Measurements from ENCODE around the gene ADRA1B. TPM values are rescaled to one million over a fixed set of nuclear protein-coding genes. Genes with fewer than 3 reads are reported as not detected.

The ADRA1B gene
- total and polyA plus RNA-seq, 2 donors (not counting 3 experiments of a cell fraction or from before 2014, with no cell fraction given) = 0.77 TPM; not detected in 1

GRCh38 chr5:159884917-159885620 is 31.2 kb upstream of the ADRA1B start:
- H3K27me3 ChIP-seq (ENCODE audit: control insufficient read depth in 2 of 2, insufficient read depth in 2 of 2, low read length in 2 of 2) = no peaks in the 10 kb centered on the region
- no peak overlapping the region for H3K4me2 ChIP-seq (ENCODE audit: insufficient read depth, low read length)
- no peaks in the 10 kb centered on the region for H3K4me1 ChIP-seq (ENCODE audit: control insufficient read depth, extremely low read depth, insufficient read depth, low read length)
- H4K20me1 ChIP-seq (replicated peaks; ENCODE audit: control insufficient read depth, extremely low read depth, insufficient read depth, low read length) = no peaks in the 10 kb centered on the region
- dilution Hi-C loops (cut with MboI; ENCODE audit: extremely low pct_ligation_motif_present, low sequenced_read_pairs) (no loop called here), intact Hi-C loops (cut with micrococcal nuclease) (no loop called here)
- H3K9me3 ChIP-seq (replicated peaks; ENCODE audit: control insufficient read depth, insufficient read depth, low read length) = no peaks in the 10 kb centered on the region
- BruUV-seq (replicated peaks) = no TSS peak
- H2AFZ ChIP-seq (ENCODE audit: low read depth, low read length) = no peak overlapping the region
- no peak overlapping the region for H3K4me3 ChIP-seq (replicated peaks in 1 of 3; ENCODE audit: insufficient read depth in 1 of 3, low read depth in 1 of 3, low read length in 3 of 3)
- no peak overlapping the region for H3K9ac ChIP-seq (replicated peaks; ENCODE audit: extremely low read depth, insufficient read depth, low read length)
- H3K79me2 ChIP-seq (ENCODE audit: control insufficient read depth, insufficient read depth, low read length) = no peaks in the 10 kb centered on the region
- FAIRE-seq (no peak), DNase-seq (ENCODE audit: low read depth, low spot score) (no peak)
- TF ChIP-seq MYC (IDR thresholded peaks at IDR 0.05; ENCODE audit: low read depth, low read length) = no peak
- TF ChIP-seq POLR2AphosphoS5 (IDR thresholded peaks at IDR 0.05; ENCODE audit: insufficient read depth, low read depth, low read length) = no peak
- TF ChIP-seq, protein P1, sequence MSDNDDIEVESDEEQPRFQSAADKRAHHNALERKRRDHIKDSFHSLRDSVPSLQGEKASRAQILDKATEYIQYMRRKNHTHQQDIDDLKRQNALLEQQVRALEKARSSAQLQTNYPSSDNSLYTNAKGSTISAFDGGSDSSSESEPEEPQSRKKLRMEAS (IDR thresholded peaks at IDR 0.05; ENCODE audit: insufficient read depth, insufficient read length) = no peak
- H3K27ac ChIP-seq (ENCODE audit: insufficient read depth, low read depth, low read length) = no peak overlapping the region
- no peaks in the 10 kb centered on the region for H3K9me1 ChIP-seq (replicated peaks; ENCODE audit: control insufficient read depth, extremely low read depth, insufficient read depth, low read length)
- ChIA-PET CTCF (no interaction called here), POLR2A (no interaction called here)
- H3K36me3 ChIP-seq (ENCODE audit: control insufficient read depth in 2 of 2, extremely low read depth in 1 of 2, insufficient read depth in 2 of 2, low read length in 2 of 2) = no peaks in the 10 kb centered on the region

DNA sequence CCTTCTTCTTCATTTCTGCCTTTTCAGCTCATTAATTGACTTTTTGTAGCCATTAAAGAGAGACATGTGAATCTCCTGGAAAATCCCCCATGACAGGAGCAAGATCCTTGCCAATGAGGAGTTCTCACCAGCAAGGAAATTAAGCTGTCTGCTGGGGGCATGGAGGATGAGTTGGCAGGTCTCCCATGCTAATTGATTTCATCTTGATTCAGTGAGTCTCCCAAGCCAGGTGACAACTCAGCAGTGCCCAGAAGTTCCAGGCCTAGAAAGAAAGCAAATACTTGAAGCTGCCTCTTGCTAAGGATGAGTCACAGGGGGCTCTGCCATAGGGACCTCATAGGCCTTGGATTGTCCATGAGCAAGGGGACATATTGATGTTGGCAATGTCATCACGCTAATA is 30.0 kb upstream of the ADRA1B start:
- H3K4me3 ChIP-seq (replicated peaks in 1 of 3; ENCODE audit: insufficient read depth in 1 of 3, low read depth in 1 of 3, low read length in 3 of 3) = no peak overlapping the region
- H3K79me2 ChIP-seq (ENCODE audit: control insufficient read depth, insufficient read depth, low read length) = no peaks in the 10 kb centered on the region
- CTCF ChIA-PET = no interaction called here
- no peak overlapping the region for H3K4me2 ChIP-seq (ENCODE audit: insufficient read depth, low read length)
- no peak overlapping the region for H3K27ac ChIP-seq (ENCODE audit: insufficient read depth, low read depth, low read length)
- FAIRE-seq (no peak), DNase-seq (ENCODE audit: low read depth, low spot score) (no peak)
- no peak for TF ChIP-seq POLR2A (IDR thresholded peaks at IDR 0.05; ENCODE audit: low read depth, low read length)
- no peak for TF ChIP-seq JUN (IDR thresholded peaks at IDR 0.05; ENCODE audit: borderline replicate concordance, insufficient read depth, insufficient read length, low read depth)
- TF ChIP-seq CTCF (IDR thresholded peaks at IDR 0.05; ENCODE audit: extremely low read depth in 1 of 2, insufficient read depth in 1 of 2, low read depth in 1 of 2, low read length in 2 of 2) = no peak
- TF ChIP-seq, protein P1 (IDR thresholded peaks at IDR 0.05; ENCODE audit: insufficient read depth, insufficient read length) = no peak
- no peak for TF ChIP-seq GATA2 (IDR thresholded peaks at IDR 0.05; ENCODE audit: insufficient read depth, insufficient read length, low read depth, low read length)
- no peak for TF ChIP-seq MYC (IDR thresholded peaks at IDR 0.05; ENCODE audit: low read depth, low read length)
- no peak for TF ChIP-seq POLR2AphosphoS5 (IDR thresholded peaks at IDR 0.05; ENCODE audit: insufficient read depth, low read depth, low read length)
- no peak overlapping the region for H2AFZ ChIP-seq (ENCODE audit: low read depth, low read length)
- no peaks in the 10 kb centered on the region for H3K27me3 ChIP-seq (ENCODE audit: control insufficient read depth in 2 of 2, insufficient read depth in 2 of 2, low read length in 2 of 2)
- H3K9ac ChIP-seq (replicated peaks; ENCODE audit: extremely low read depth, insufficient read depth, low read length) = no peak overlapping the region
- BruUV-seq (replicated peaks) = no TSS peak
- no peaks in the 10 kb centered on the region for H3K36me3 ChIP-seq (ENCODE audit: control insufficient read depth in 2 of 2, extremely low read depth in 1 of 2, insufficient read depth in 2 of 2, low read length in 2 of 2)
- H3K9me3 ChIP-seq (replicated peaks; ENCODE audit: control insufficient read depth, insufficient read depth, low read length) = no peaks in the 10 kb centered on the region
- dilution Hi-C loops (cut with MboI; ENCODE audit: extremely low pct_ligation_motif_present, low sequenced_read_pairs) = no loop called here
- no peaks in the 10 kb centered on the region for H3K9me1 ChIP-seq (replicated peaks; ENCODE audit: control insufficient read depth, extremely low read depth, insufficient read depth, low read length)
- intact Hi-C loops (cut with micrococcal nuclease) = no loop called here
- POLR2A ChIA-PET = no interaction called here
- H3K4me1 ChIP-seq (ENCODE audit: control insufficient read depth, extremely low read depth, insufficient read depth, low read length) = no peaks in the 10 kb centered on the region
- no peaks in the 10 kb centered on the region for H4K20me1 ChIP-seq (replicated peaks; ENCODE audit: control insufficient read depth, extremely low read depth, insufficient read depth, low read length)
